ENCODE results near the gene IL17RB.

The IL17RB gene

GRCh38 chr3:53863145-53863544 lies 16.8 kb downstream of the IL17RB start:
- no peak for DNase-seq (ENCODE audit: low read depth)

- DNase-seq (ENCODE audit: low read depth) = no peak
Measured at GRCh38 chr3:53865732-53866499, 19.5 kb downstream of the IL17RB start.

- no peak for DNase-seq (ENCODE audit: low read depth)
Measured at GRCh38 chr3:53880396-53881345, 34.3 kb downstream of the IL17RB start.

GRCh38 chr3:53881691-53882593 lies 35.6 kb downstream of the IL17RB start, which contains the start of gene ACTR8:
TSS of gene ACTR8 (minus strand) at chr3:53882152. CDS start at chr3:53882101, 51 bp downstream.
- peak; percentile 74 for DNase-seq (ENCODE audit: low read depth)

- DNase-seq (ENCODE audit: low read depth) = no peak
Measured at GRCh38 chr3:53883008-53883407, 36.6 kb downstream of the IL17RB start.

GRCh38 chr3:53884623-53885022 lies 38.3 kb downstream of the IL17RB start:
- DNase-seq (ENCODE audit: low read depth) = no peak

GRCh38 chr3:53885239-53885638 lies 38.9 kb downstream of the IL17RB start:
- DNase-seq (ENCODE audit: low read depth) = no peak

- DNase-seq (ENCODE audit: low read depth) = no peak
Measured at GRCh38 chr3:53887446-53887845, 41.1 kb downstream of the IL17RB start.

GRCh38 chr3:53888232-53888631 lies 41.9 kb downstream of the IL17RB start:
- no peak for DNase-seq (ENCODE audit: low read depth)

GRCh38 chr3:53890726-53891475 lies 44.5 kb downstream of the IL17RB start:
- DNase-seq (ENCODE audit: low read depth) = peak; percentile 24

GRCh38 chr3:53891497-53892285 lies 45.3 kb downstream of the IL17RB start, which contains the start of gene SELENOK:
TSS of gene SELENOK (minus strand) at chr3:53891859.
- DNase-seq (ENCODE audit: low read depth) = peak; percentile 96

- DNase-seq (ENCODE audit: low read depth) = no peak
Measured at GRCh38 chr3:53892286-53892637, 45.9 kb downstream of the IL17RB start.

GRCh38 chr3:53899750-53900149 lies 53.4 kb downstream of the IL17RB start:
- no peak for DNase-seq (ENCODE audit: low read depth)

GRCh38 chr3:53900666-53901331 lies 54.4 kb downstream of the IL17RB start:
- no peak for DNase-seq (ENCODE audit: low read depth)

- DNase-seq (ENCODE audit: low read depth) = no peak
Measured at GRCh38 chr3:53902067-53902466, 55.7 kb downstream of the IL17RB start.

- no peak for DNase-seq (ENCODE audit: low read depth)
Measured at GRCh38 chr3:53902711-53903110, 56.3 kb downstream of the IL17RB start.

GRCh38 chr3:53913401-53913800 lies 67.0 kb downstream of the IL17RB start:
- no peak for DNase-seq (ENCODE audit: low read depth)

All from activated gamma-delta T cell treated with anti-CD3 and anti-CD28 coated beads, Interleukin-2, amount 50 U/mL, for 16 hours (primary cell).